ENCODE results near the gene GPRIN3.
"Not testable (repeated sequence)": the region's sequence is repeated elsewhere in the genome, so short reads cannot be mapped to it uniquely, and the experiment has no call there.

GPRIN3 gene

DNA sequence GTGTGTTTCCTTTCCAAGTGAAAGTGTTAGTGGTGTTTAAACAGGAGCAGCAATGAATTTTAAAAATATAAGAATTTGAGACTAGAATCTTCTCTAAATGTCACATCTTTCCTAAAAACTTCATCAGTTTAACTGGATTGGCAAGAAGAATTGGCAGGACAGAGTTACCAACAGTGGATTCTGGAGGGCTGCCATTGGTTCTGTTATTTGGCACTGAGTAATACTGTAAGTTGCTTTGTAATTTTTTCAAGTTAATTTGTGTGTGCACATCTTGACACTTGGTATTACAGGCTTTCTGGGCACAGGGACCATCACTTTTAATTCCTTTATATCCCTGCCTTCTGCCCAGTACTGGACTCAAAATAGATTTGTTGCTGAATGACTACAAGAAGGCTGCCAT lies 4.5 kb upstream of the GPRIN3 start:
- DNase-seq (ENCODE audit: low read depth, low spot score), result no peak

DNA sequence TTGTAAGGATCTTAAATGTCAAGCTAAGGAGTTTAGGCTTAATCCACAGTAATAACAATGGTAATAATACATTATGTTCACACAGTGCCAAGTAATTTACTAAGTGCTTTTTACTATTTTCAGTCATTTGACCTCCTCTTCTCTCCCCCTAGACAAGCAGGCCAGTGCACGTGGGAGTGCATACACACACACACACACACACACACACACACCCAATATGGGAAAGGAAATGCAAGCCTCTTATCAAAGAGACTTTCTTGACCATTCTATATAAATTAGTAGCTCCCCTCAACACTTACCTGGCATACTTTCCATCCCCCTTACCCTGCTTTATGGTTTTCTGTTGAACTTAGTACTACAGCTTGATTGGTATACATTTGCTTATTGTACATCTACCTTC lies 3.8 kb upstream of the GPRIN3 start:
- DNase-seq (ENCODE audit: low read depth, low spot score), result no peak

DNA sequence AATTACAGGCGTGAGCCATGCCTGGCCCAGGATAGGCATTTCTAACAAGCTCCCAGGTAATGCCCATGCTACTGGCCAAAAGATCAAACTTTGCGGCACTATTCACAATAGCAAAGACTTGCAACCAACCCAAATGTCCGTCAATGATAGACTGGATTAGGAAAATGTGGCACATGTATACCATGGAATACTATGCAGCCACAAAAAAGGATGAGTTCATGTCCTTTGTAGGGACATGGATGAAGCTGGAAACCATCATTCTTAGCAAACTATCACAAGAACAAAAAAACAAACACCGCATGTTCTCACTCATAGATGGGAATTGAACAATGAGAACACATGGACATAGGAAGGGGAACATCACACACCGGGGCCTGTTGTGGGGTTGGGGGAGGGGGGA lies 1.6 kb upstream of the GPRIN3 start:
- DNase-seq (ENCODE audit: low read depth, low spot score), result not testable (repeated sequence)

DNA sequence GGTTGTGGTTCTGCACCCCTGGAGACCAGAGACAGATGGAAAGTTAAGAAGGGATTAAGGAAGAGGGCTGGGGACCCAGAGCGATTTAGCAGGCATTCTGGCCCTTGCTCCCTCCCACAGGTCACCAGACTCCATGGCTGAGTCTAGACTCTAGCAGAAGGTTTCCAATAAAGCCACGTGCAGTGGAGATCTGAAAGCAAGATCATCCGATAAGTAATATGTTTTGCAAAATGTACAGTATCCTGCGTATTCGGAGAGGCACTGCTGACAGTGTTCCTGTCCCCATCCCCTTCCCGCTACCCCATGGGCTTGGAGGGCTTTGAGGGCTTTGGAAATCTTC lies 531 bp upstream of the GPRIN3 start:
- no peak for DNase-seq (ENCODE audit: low read depth, low spot score)

DNA sequence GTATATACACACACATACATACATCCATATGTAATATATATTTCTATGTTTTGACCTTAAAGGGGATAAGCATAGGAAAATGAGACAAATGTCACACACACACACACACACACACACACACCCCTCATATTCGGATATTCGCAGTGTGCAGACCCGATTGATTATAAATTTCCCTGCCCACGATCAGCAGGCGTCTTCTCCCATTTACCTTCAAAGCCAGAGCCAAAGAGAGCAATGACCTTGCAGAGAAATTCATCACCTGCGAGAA lies 488 bp downstream of the GPRIN3 start:
- no peak for DNase-seq (ENCODE audit: low read depth, low spot score)

DNA sequence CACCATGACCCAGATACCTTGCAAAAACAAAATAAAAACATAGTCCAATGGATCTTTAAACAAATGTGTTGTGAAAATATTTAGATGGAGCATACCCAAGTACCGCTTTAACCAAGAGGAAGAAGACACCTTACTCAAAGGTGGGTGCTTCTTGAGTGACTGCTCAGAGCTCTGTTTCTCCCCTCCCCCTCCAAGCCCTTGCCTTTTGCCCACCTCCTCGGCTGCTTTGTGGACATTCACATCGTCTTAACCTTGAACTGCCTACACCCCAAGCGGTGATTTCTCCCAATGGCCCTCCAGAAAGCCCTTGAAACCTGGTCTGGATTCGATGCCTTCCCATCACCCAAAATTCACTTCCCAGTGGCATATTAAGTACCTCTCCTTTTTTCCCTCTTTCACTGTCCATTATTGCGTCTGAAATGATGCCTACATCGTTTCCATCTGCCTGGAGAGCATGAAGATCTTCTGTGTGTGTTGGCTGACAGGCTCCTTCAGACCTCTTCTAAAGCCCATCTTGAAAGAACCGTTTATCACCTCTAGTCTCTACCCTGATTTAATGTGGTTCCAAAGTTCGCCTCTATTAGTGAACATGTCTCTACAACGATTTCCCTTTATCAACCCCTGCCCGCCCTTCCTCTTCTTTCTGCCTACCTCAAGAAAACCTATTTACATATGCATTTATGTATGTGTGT lies 968 bp downstream of the GPRIN3 start:
- no peak for DNase-seq (ENCODE audit: low read depth, low spot score)

DNA sequence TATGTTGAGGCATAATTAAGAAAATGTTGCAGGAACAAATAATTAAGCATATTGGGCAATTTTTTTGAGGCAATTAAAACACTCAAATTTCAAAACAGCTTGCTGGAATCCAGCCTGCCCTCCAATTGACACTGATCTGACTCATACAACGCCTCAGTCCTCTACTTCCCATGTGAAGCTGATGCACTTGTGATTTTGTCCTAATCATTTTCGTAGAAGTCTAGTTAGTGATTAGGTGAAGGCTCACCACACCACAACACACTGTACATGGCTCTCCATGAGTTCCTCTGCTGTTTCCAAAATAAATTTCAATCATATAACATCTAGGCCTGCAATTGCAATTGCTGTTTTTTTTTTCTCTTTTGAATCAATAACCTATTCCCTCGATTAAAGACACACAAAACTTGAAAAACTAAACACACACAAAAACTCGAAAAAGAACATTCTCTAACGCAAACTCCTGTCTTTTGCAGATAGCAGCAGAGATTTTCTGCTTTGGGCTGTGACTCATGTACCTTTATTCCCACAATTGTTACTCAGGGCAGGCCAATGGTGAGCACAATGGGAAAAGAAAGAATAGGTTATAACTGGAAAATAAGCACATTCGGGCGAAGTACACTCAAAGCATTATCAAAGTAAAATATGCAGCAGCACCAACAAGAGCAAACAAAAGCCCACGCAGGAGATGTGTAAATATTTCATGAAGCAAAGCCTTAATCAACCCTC lies 1.7 kb downstream of the GPRIN3 start:
- DNase-seq (ENCODE audit: low read depth, low spot score), result no peak

DNA sequence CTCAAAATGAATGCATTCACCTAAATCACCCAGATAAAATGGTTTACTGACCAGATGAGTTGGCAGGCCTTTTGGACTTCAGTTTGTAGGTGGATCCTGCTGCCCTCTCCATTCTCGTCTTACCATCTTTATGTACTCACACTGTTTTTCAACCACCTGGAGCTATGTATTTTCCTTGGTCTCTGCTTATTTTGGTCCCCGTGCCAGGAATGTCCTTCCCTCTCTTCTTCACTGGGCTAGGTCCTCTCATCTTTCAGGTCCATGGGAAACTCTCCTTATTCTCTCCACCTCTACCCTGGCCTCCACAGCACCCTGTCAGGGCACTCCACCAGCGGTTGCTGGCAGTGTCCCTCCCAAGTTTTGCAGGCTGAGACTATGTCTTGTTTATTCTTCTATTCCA lies 2.6 kb downstream of the GPRIN3 start:
- DNase-seq (ENCODE audit: low read depth, low spot score), result no peak

DNA sequence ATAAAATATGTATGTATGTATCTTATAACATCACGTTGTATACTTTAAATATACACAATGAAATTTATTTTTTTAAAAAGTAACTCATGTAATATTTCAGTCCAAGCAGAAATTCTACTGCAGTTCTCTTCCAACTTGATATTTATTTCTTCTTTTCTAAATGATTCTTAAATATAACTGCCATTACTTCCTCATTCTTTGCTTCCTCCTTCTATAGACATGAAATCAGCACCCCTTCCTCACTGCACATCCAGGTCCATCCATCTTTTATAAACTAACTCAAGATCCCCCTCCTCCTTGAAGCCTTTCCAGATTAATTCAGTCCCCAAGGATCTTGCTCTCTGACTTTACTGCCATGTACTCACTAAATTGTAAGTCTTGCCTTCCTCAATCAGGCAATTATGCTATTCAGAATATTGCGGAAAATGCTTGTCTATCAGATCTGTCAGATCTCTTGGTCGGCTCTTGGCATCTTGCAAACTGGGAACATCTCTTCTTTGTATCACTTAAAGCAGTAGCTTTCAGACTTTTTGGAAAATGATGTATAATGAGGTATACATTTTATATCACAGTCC lies 3.7 kb downstream of the GPRIN3 start:
- DNase-seq (ENCODE audit: low read depth, low spot score), result no peak

DNA sequence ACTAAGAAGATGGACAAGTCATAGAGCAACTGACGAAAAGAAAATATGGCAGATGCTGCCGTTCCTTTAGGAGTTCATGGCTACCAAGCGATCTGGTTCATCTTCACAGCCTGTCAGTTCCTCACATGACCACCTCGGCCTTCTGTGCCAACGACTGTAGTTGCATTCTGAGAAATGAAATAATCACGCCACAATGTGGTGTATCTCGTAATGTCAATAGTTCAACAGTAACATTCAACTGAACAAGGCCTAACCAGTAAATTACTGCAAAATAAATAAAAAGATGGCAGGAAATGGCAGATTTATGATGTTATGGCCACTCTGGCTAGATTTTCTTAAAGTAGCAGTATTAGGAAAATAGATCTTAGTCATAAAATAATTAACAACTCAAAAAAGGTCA lies 4.4 kb downstream of the GPRIN3 start:
- DNase-seq (ENCODE audit: low read depth, low spot score), result no peak

DNA sequence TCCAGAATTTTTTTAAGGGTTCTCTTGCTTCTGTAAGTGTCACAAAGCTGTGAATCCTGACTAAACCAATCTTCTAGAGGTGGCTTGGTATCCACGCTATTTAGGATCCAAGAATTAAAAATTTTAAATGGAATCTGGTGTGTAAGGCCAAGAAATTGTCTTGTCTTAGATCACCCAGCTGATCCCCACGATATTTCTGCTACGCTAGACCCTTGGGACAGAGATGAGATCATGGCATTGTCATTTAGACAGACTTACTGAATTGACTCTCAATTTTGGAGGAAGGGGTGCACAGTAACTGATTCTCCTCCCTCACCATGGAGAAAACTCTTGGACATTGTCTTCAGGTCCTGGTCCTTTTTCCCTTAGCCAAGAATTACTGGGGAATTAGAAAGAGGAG lies 5.7 kb downstream of the GPRIN3 start:
- no peak for DNase-seq (ENCODE audit: low read depth, low spot score)

DNA sequence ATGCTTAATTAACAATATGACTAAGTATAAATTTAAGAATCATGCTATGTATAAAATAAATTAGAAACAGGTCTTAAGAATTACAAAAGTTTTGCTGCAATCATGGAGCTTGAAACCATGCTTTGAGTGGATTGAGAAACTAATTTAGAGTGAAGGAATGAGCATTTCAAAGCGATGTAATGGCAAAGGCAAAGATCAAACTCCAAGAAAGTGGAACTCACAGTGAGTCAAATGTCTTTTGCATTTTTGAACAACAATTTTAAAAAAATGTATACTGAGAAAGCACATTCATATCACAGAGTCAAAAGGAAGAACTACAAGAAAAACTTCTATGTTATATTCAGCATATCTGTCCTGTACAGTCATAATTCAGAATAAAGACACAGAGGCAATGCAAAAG lies 6.6 kb downstream of the GPRIN3 start:
- DNase-seq (ENCODE audit: low read depth, low spot score), result no peak

DNA sequence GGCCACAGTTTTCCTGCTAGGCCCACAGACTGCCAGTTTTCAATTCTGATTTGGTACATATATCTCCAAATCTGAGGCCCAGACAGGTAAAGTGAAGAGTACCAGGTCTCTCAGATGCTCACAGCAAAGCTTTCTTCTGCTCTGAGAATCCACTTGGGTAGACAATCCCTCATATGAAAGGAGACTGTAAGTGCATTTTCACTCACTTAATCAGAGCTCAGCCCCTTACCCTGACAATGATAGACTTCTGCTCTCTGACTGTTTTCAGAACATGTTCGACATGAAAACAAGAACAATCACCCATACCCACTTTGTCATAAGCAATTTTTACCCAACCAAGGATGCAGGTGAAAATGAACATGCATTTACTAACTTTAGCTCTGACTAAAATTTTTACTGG lies 7.1 kb downstream of the GPRIN3 start:
- no peak for DNase-seq (ENCODE audit: low read depth, low spot score)

DNA sequence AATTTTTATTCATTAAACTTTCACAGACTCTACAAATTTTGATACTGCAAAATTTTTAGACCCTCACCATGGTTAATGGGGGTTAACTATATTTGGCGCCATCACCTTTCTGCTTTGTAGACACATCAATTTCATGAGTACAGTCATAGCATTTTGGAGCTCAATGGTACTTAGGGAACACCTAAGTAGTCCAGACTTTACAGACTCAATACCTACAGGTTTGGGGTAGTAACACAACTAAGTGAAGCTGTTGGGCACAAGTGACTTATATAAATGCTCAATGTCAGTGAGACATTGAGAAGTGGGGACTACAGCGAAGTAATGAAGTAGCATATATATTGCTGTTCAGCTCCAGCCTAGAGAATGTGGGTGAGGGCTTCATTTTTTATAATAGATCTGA lies 7.5 kb downstream of the GPRIN3 start:
- no peak for DNase-seq (ENCODE audit: low read depth, low spot score)

DNA sequence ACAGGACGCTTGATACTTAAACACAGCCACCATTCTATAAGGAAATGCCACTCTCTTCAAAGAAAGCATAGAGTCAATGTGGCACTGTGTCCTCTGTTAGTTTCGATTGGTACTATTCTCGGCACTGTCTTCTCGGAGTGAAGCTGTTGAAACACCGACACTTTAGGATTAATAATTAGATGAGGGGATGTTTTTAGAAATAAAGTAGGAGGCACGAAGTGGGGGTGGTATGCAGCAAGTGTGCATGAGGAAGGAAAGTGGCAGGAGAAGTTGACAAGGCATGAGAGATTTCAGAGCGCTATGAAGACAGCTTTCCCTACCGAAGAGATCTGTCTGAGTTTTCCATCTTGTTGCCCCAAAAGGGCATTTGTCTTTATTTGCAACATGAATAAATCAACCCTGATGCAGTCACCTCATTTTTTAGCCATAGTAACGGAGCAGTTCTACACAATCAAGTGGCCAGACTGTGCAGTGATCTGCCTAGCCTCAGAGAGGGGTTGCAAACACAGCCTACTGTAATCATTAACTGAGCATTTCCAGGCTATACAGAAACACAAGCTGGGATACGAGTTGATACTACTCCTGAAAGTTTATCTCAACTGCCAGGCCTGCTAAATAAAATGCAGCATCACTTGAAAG lies 8.3 kb downstream of the GPRIN3 start:
- DNase-seq (ENCODE audit: low read depth, low spot score), result no peak

DNA sequence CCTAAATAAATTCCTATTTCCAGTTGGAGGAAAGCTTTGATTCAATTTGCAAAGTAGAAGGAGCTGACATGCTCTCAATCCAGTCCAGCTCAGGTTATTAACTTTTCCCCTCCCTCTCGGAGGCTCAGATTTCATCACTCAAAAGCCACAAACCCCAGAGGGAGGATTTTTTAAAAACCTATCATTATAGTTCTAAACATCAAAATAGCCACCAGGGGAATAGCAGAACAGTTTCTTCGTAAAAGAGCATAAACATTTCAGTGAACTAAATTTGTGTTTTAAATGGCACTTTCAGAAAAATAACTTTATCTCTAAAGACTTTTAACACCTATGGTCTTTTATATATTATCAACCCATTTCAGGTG lies 8.8 kb downstream of the GPRIN3 start:
- DNase-seq (ENCODE audit: low read depth, low spot score), result no peak

DNA sequence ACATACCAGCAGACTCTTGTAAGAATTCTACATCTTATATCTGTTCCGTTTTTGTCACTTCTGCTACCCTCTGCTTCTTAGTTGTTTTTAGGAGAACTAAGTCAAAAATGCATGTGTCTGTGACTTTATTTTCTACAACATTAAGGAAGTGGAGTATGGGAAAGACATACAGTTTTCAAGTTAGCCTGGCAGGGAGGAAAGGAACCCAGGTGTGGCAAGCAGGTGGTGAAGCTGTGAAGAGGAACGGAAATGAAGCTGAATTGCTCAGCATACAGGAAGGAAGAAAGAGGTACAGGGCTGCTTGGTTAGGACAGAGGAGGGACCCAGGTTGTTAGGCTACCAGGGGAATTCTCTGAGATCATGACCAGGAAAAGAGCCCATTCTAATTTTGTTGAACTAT lies 9.4 kb downstream of the GPRIN3 start:
- no peak for DNase-seq (ENCODE audit: low read depth, low spot score)

DNA sequence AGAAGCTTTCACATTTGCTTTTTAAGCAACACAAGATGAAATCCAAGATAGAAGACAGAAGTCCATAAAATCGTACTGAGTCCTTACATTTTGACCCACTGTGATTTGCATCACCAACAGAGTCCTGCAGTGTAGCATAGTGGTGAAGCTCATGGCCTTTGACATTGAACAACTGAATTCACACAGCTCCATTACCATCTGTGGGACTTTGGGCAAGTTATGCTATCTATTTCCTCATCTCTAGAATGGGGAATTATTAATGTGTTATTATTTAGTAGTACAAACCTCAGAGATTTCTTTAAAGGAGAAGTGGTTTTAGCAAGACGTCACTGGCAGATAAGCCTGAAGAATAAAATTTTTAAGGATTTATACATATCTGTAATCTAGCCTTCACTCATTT lies 10.7 kb downstream of the GPRIN3 start:
- DNase-seq (ENCODE audit: low read depth, low spot score), result no peak

DNA sequence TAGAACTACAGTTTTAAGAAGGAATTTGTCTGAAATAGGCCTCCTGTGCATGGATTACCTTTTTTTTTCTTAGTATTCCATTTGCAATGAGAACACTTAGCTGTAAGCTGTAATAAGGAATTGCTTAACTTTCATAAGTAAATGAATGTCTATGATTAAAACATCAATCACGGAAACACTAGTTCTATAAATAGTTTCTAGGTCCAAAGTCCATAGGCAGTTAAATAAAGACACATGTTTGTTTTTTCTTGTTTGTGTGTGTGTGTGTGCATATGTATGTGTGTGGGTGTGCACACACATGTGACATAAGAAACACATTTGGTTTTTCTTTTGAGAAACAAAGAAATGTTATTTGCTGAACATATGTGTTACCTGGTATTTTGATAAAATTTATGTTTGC lies 11.2 kb downstream of the GPRIN3 start:
- DNase-seq (ENCODE audit: low read depth, low spot score), result no peak

DNA sequence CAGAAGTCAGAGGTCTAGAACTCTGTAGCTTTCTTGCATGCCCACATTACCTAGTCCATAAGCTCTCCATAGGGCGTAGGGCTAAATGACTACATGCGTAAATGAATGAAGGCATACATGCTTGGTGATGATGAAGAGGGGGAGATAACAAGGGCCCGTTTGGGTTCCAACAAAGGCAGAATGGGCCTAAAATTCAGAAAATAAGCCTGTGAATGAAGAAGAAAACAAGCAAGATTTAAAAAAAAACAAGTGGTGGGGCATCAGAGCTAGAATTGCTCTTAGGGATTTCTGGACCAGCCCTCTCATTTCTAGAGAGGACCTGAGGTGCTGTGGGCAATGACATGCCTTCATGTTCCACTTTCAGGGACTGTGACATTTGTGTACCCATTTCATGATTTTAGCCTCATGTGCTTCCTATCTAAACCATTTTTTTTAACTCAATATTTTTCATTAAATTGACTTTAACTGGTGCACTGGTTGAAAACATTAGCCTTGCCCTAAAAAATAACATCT lies 12.1 kb downstream of the GPRIN3 start:
- DNase-seq (ENCODE audit: low read depth, low spot score), result no peak

DNA sequence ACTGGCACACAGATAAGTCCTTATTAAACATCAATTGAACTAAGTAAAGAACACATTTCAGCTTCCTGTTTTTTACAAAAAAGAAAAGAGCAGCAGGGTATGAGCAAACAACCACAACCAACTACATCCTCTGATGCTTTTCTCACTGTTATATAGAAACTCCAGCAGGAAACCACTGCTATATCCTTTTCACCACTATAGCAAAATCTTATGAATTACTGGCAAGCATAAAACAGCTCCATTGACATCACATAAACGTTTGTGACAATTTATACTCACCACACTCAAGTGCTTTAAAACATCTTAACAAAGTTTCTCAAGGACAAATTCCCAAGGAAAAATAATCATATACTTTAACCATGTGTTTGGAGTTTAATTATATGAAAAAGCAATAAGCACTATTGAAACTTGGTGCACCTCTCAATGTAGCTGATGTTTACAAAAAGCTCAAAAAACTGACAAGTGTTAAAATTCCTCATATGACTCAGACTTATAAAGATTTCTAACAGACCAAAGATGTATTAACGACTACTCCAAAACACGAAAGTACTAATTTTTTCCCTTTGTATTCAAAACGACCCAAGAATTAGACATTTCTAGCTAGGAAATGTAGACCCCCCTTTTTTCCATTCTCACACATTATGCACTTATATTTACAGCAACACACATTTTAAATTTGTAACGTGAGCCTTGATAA lies 12.9 kb downstream of the GPRIN3 start:
- no peak for DNase-seq (ENCODE audit: low read depth, low spot score)

DNA sequence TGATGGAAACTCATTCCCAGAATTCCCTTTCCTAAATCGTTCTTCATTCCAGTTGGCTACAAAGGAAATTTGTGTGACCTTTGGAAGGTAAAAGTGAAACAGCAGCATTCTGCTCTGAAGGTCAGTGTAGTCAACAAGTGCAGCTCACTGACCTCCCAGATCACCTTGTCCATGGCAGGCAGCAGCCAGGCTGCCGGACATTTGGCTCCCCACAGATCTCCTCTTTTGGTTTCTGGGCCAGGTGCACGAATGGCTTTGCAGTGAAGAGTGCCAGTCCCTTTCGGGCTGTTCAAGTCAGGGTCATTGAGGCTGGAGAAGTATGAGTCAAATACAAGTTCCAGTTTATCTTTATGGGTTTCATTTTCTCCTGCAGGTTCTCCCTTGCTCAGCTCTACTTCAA lies 14.3 kb downstream of the GPRIN3 start:
- DNase-seq (ENCODE audit: low read depth, low spot score), result no peak

All from iPS DF 19.7 (cell line).